Transverse colon (tissue), 4 donors: ENCODE results near the gene REEP5.

Experiments used
- EP300 ChIP-seq: sonication (generic); formaldehyde crosslinking; IDR thresholded peaks from one replicate; pipeline ENCODE4 v1.6.1; 2017; ENCODE audit warnings: antibody characterized with exemption, low read depth
- POLR2A ChIP-seq: fragments of 450-650 bp; IDR thresholded peaks from one replicate; pipeline ENCODE4 v1.6.1; 2016; ENCODE audit warnings: antibody characterized with exemption, mild to moderate bottlenecking, moderate library complexity
- POLR2AphosphoS5 ChIP-seq, 3 donors: sonication (generic); formaldehyde crosslinking; IDR thresholded peaks; one replicate each; pipeline ENCODE4 v1.6.1; 2016; ENCODE audit warnings: antibody characterized with exemption in 3 of 3
- TF ChIP-seq, protein P1 (sequence below), 5 experiments: fragments of 200-600 bp in 3 of 5; fragments of 450-650 bp in 2 of 5; sonication (generic) in 3 of 5; IDR thresholded peaks; 1 replicate in 2 of 5; 2 replicates in 3 of 5; pipeline ENCODE4 v1.5.1; 2016 to 2017; ENCODE audit warnings: antibody characterized with exemption in 5 of 5, inconsistent platforms in 3 of 5, mild to moderate bottlenecking in 2 of 5, moderate library complexity in 1 of 5

GRCh38 chr5:112934366-112934663, 12.3 kb upstream of the REEP5 start:
- TF ChIP-seq, protein P1, sequence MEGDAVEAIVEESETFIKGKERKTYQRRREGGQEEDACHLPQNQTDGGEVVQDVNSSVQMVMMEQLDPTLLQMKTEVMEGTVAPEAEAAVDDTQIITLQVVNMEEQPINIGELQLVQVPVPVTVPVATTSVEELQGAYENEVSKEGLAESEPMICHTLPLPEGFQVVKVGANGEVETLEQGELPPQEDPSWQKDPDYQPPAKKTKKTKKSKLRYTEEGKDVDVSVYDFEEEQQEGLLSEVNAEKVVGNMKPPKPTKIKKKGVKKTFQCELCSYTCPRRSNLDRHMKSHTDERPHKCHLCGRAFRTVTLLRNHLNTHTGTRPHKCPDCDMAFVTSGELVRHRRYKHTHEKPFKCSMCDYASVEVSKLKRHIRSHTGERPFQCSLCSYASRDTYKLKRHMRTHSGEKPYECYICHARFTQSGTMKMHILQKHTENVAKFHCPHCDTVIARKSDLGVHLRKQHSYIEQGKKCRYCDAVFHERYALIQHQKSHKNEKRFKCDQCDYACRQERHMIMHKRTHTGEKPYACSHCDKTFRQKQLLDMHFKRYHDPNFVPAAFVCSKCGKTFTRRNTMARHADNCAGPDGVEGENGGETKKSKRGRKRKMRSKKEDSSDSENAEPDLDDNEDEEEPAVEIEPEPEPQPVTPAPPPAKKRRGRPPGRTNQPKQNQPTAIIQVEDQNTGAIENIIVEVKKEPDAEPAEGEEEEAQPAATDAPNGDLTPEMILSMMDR (IDR thresholded peaks at IDR 0.05) = no peak
- TF ChIP-seq POLR2A (no peak), POLR2AphosphoS5 (IDR thresholded peaks at IDR 0.05) (no peak), EP300 (no peak)
